ENCODE results near the gene SGCD. TPM values are rescaled to one million over a fixed set of nuclear protein-coding genes. Genes with fewer than 3 reads are reported as not detected.

SGCD gene
- total and polyA plus RNA-seq, 11 donors: 17.4 to 150 (median 76.9) TPM

DNA sequence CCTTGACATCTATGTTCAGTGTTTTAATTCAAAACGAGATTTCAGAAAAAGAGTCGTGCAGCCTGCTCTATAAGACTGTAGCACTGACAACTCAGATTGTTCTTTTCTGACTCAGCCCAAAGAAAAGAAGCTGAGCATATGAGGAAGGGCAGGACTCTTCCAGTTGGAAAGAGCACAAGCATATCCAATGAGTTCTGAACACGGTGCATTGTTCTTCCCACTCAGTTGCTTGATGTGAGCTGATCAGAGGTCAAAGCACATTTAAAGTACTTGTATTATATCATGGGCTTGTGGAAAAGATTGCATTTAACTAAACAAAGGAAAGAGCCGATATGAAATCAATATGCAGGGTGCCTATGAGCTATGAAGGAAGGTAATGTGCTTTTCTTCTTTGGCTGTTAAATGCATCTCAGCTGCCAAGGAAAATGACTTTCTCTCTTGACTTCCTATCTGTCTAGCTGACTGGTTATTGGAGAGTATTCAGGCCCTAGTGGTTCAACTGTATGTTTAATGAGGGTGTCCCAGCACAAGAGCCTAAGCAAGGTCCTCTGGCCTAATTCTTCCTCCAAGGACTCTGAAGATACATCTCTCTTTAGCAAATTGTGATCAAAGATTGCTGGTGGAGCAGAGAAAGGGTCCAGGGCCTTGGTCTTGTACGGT lies 296.5 kb downstream of the SGCD start:
- ATAC-seq: peak in 3 of 4 donors; percentile 20 to 65 (median 50)
- intact Hi-C loops (cut with DNase I): no loop called here
- TF ChIP-seq POLR2A (IDR thresholded peaks at IDR 0.05): no peak
- TF ChIP-seq, protein P1, sequence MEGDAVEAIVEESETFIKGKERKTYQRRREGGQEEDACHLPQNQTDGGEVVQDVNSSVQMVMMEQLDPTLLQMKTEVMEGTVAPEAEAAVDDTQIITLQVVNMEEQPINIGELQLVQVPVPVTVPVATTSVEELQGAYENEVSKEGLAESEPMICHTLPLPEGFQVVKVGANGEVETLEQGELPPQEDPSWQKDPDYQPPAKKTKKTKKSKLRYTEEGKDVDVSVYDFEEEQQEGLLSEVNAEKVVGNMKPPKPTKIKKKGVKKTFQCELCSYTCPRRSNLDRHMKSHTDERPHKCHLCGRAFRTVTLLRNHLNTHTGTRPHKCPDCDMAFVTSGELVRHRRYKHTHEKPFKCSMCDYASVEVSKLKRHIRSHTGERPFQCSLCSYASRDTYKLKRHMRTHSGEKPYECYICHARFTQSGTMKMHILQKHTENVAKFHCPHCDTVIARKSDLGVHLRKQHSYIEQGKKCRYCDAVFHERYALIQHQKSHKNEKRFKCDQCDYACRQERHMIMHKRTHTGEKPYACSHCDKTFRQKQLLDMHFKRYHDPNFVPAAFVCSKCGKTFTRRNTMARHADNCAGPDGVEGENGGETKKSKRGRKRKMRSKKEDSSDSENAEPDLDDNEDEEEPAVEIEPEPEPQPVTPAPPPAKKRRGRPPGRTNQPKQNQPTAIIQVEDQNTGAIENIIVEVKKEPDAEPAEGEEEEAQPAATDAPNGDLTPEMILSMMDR (IDR thresholded peaks at IDR 0.05): no peak
- no peaks in the 10 kb centered on the region for H3K27me3 ChIP-seq
- no peak overlapping the region for H3K27ac ChIP-seq
- no peaks in the 10 kb centered on the region for H3K9me3 ChIP-seq
- no peak overlapping the region for H3K4me3 ChIP-seq
- 65 to 74% (median 71%) methylated on average over 5 of the region's 5 CpGs for WGBS, 4 donors
- DNase-seq: no peak
- peaks cover 0 to 17% (median 5%) of the 10 kb centered on the region in 12 donors for H3K4me1 ChIP-seq
- no peaks in the 10 kb centered on the region for H3K36me3 ChIP-seq

DNA sequence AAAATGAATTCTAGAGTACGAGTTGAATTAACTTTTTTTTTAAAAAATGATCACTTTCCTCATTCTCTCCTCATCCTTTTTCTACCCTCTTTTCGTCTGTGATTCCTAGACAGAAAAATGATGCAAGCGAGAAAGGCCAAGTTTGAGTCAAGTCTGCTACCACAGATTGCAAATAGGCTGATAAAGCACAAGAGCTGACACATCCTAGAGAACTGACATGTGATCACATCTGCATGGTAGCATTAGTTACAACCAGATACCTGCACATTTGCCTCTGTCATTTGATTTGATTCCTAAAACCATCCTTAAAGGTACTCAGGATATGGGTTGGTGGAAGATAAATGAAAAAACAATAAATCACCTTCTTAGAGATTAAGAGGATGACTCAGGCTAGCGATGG lies 297.7 kb downstream of the SGCD start:
- no peak for ATAC-seq
- Histone ChIP-seq H3K36me3 (no peaks in the 10 kb centered on the region), H3K27ac (no peak overlapping the region), H3K4me1 (peaks cover 0 to 17% (median 5%) of the 10 kb centered on the region in 12 donors), H3K4me3 (no peak overlapping the region), H3K9me3 (no peaks in the 10 kb centered on the region), H3K27me3 (no peaks in the 10 kb centered on the region)
- DNase-seq: no peak
- TF ChIP-seq POLR2A (IDR thresholded peaks at IDR 0.05): no peak
- TF ChIP-seq, protein P1 (IDR thresholded peaks at IDR 0.05): no peak
- intact Hi-C loops (cut with DNase I): no loop called here
- 72 to 82% (median 74%) methylated on average over 4 of the region's 4 CpGs for WGBS, 4 donors

DNA sequence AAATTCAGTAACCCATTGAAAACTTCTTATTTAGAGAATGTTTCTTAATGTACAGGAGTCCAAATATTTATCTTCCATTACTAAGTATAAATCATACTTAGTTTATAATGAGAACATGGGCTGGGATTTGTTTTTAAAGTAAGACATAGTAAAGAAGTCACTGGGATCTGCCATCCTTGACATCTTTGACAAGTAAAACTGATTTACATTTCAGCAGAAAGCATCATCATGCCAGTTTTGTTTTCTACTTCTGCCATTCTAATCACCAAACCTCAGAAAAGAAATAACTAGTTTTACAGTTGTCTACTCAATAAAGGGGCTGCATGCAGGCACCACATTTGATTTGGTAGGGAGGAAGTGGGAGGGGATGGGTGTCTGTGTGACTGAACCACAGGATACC lies 301.5 kb downstream of the SGCD start:
- intact Hi-C loops (cut with DNase I): no loop called here
- no peaks in the 10 kb centered on the region for H3K9me3 ChIP-seq
- H3K36me3 ChIP-seq: no peaks in the 10 kb centered on the region
- DNase-seq (no peak), ATAC-seq (no peak)
- H3K4me3 ChIP-seq: no peak overlapping the region
- TF ChIP-seq, protein P1 (IDR thresholded peaks at IDR 0.05): no peak
- TF ChIP-seq POLR2A (IDR thresholded peaks at IDR 0.05): no peak
- no peak overlapping the region for H3K27ac ChIP-seq
- peaks cover 0 to 13% (median under 1%) of the 10 kb centered on the region in 12 donors for H3K4me1 ChIP-seq
- no peaks in the 10 kb centered on the region for H3K27me3 ChIP-seq

DNA sequence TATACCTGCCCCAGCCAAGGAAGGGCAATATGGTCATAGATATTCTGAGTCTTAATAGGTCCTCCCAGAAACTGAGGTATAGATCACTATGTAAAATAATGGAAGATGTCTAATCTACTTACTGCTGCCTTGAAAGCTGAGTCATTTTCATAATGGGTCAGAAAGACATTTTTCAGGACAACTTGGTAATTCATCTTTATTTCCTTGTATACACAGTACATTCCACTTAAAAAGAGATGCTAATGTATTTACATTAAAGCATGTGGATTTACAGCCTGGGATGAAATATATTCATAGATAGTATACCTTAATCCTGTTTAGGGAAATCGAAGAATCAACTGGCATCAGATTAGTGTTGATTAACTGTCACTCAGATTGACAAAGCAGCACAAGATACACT lies 304.0 kb downstream of the SGCD start:
- Histone ChIP-seq H3K36me3 (no peaks in the 10 kb centered on the region), H3K4me1 (peaks cover 0 to 6% (median 0%) of the 10 kb centered on the region in 12 donors), H3K27me3 (no peaks in the 10 kb centered on the region), H3K27ac (no peak overlapping the region), H3K9me3 (peaks cover 0 to 6% (median 0%) of the 10 kb centered on the region in 12 donors), H3K4me3 (no peak overlapping the region)
- no peak for TF ChIP-seq POLR2A (IDR thresholded peaks at IDR 0.05)
- TF ChIP-seq, protein P1 (IDR thresholded peaks at IDR 0.05): no peak
- 85 to 94% (median 88%) methylated on average over 1 of the region's 1 CpG for WGBS, 4 donors
- intact Hi-C loops (cut with DNase I): no loop called here
- DNase-seq (no peak), ATAC-seq (no peak)

Data from heart left ventricle (tissue), 16 donors.